Activated CD8-positive, alpha-beta T cell treated with anti-CD3 and anti-CD28 coated beads for 36 hours (primary cell): ENCODE results near the gene SPTLC1. TPM values are rescaled to one million over a fixed set of nuclear protein-coding genes. Genes with fewer than 3 reads are reported as not detected.

Source experiments
- ATAC-seq: fragments of 200-7000 bp; cut with Tn5 transposase; one replicate; pipeline ENCODE4 v1.10.0; 2021; ENCODE audit warnings: mild to moderate bottlenecking, moderate library complexity
- CTCF ChIA-PET: fragments of 350-600 bp; sonication (Branson Sonifier 250); formaldehyde crosslinking; loops from one replicate; lab custom pipeline; 2021; ENCODE audit warnings: antibody characterized with exemption; lab: Charles Lee
- POLR2A ChIA-PET: fragments of 350-600 bp; sonication (Branson Sonifier 250); formaldehyde crosslinking; loops from one replicate; lab custom pipeline; 2021; ENCODE audit warnings: antibody characterized with exemption; lab: Charles Lee
- DNase-seq: peaks from one replicate; pipeline ENCODE4 v3.0.0-alpha.2; 2020
- H3K27ac Mint-ChIP-seq: one replicate; pipeline ENCODE4 v1.8.0; 2021; ENCODE audit warnings: mild to moderate bottlenecking, mixed read lengths
- H3K27me3 Mint-ChIP-seq: one replicate; pipeline ENCODE4 v1.8.0; 2021; ENCODE audit warnings: mixed read lengths
- H3K36me3 Mint-ChIP-seq: one replicate; pipeline ENCODE4 v1.8.0; 2021; ENCODE audit warnings: low read depth, mixed read lengths
- H3K4me1 Mint-ChIP-seq: one replicate; pipeline ENCODE4 v1.8.0; 2021; ENCODE audit warnings: low read depth, mixed read lengths
- H3K4me3 Mint-ChIP-seq: one replicate; pipeline ENCODE4 v1.8.0; 2021; ENCODE audit warnings: mild to moderate bottlenecking, moderate library complexity, mixed read lengths
- H3K9me3 Mint-ChIP-seq: one replicate; pipeline ENCODE4 v1.8.0; 2021; ENCODE audit warnings: mixed read lengths
- intact Hi-C: fragments of 100-400 bp; cut with micrococcal nuclease; formaldehyde crosslinking; loops from one replicate; pipeline ENCODE4 v1.10.0; 2022
- total RNA-seq, 2 experiments: library from RNA; stranded (reverse); gene quantifications; one replicate each; pipeline ENCODE4 v1.2.3, GENCODE V29; 2021
- TF ChIP-seq, protein P1 (sequence below): fragments of 200-600 bp; IDR thresholded peaks from one replicate; pipeline ENCODE4 v1.8.0; 2022; ENCODE audit warnings: antibody characterized with exemption, mild to moderate bottlenecking

Gene SPTLC1
- total RNA-seq, 2 experiments from 2014 or later = 39.6 to 39.8 TPM

DNA sequence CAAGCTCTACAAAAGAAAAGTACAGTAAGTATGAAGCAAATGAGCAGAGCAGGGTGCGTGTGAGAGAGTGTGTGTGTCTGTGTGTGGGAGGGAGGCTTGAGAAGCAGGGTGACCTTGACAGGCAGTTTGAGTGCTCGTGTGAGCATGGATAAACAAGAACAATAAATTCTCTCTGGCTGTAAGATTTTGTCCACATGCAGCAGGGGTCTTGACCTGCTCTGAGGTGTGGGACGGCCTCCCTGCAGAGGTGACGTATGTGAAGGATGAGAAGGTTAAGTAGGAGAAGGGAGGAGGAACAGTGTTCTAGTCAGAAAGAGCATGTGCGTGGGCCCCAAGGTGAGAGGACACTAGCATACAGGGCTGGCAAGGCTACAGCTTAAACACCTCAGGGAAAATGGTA is 49.0 kb downstream of the SPTLC1 start:
- Mint-ChIP-seq H3K4me1 (peaks cover 3% of the 10 kb centered on the region), H3K9me3 (peaks cover 22% of the 10 kb centered on the region), H3K4me3 (no peak overlapping the region), H3K27me3 (no peaks in the 10 kb centered on the region), H3K27ac (no peak overlapping the region), H3K36me3 (peaks cover 64% of the 10 kb centered on the region)
- POLR2A ChIA-PET = no interaction called here
- DNase-seq (no peak), ATAC-seq (no peak)
- CTCF ChIA-PET = no interaction called here
- TF ChIP-seq, protein P1, sequence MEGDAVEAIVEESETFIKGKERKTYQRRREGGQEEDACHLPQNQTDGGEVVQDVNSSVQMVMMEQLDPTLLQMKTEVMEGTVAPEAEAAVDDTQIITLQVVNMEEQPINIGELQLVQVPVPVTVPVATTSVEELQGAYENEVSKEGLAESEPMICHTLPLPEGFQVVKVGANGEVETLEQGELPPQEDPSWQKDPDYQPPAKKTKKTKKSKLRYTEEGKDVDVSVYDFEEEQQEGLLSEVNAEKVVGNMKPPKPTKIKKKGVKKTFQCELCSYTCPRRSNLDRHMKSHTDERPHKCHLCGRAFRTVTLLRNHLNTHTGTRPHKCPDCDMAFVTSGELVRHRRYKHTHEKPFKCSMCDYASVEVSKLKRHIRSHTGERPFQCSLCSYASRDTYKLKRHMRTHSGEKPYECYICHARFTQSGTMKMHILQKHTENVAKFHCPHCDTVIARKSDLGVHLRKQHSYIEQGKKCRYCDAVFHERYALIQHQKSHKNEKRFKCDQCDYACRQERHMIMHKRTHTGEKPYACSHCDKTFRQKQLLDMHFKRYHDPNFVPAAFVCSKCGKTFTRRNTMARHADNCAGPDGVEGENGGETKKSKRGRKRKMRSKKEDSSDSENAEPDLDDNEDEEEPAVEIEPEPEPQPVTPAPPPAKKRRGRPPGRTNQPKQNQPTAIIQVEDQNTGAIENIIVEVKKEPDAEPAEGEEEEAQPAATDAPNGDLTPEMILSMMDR = no peak
- intact Hi-C loops = no loop called here

DNA sequence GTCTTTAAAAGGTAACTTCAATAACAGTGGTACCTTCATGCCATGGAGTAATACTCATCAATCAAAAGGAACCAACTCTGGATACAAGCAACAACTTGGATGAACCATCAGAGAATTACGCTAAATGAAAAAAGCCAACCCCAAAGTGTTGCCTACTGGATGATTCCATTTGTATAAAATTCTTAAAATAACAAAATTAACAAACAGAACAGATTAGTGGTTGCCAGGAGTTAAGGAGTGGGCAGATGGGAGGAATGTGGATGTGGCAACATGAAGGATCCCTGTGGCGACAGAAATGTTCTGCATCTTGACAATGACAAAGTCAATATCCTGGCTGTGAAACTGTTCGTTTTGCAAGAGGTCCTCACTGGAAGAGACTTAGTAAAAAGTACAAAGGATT is 50.5 kb downstream of the SPTLC1 start:
- Mint-ChIP-seq H3K27me3 (no peaks in the 10 kb centered on the region), H3K27ac (no peak overlapping the region), H3K4me3 (no peak overlapping the region), H3K9me3 (peaks cover 26% of the 10 kb centered on the region), H3K4me1 (peaks cover 3% of the 10 kb centered on the region), H3K36me3 (peaks cover 73% of the 10 kb centered on the region)
- ChIA-PET POLR2A (no interaction called here), CTCF (no interaction called here)
- no peak for DNase-seq
- intact Hi-C loops = no loop called here
- ATAC-seq = no peak
- TF ChIP-seq, protein P1 = no peak

DNA sequence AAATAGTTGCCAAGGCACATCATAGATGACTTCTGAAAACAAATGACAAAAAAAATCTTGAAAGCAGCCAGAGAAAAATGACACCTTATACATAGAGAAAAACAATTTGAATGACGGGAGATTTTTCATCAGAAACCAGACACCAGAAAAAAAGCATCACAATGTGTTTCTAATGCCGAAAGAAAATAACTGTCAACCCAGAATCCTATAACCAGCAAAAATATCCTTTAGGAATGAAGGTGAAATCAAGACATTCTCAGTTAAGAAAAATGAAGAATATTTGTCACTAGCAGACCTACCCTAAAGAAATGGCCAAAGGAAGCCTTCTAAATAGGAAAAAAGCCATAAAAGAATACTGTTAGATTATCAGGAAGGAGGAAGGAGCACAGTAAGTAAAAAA is 54.0 kb downstream of the SPTLC1 start:
- TF ChIP-seq, protein P1 = no peak
- Mint-ChIP-seq H3K36me3 (peaks cover 72% of the 10 kb centered on the region), H3K4me3 (no peak overlapping the region), H3K9me3 (peaks cover 26% of the 10 kb centered on the region), H3K4me1 (peaks cover 9% of the 10 kb centered on the region), H3K27me3 (no peaks in the 10 kb centered on the region), H3K27ac (no peak overlapping the region)
- ChIA-PET POLR2A (no interaction called here), CTCF (no interaction called here)
- DNase-seq = no peak
- no peak for ATAC-seq
- intact Hi-C loops = no loop called here

DNA sequence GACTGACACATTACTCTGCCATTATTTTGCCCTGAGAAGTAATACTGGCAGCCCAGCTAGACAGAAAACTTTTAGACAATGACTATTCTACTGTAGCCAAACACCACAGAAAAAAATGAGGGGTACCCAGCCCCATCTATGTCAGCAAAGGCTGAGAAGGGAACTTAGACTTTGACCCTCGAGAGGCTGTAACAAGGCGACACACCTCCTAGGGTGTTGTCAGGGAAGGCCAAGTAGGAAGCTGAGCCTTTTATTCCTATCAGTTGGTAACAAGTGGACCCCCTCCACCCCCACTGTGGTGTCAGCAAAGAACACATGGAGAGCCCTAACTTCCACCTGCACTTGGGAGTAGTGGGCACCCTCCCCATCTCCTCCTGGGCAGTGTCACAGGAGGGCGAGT is 55.6 kb downstream of the SPTLC1 start:
- TF ChIP-seq, protein P1 = no peak
- H3K4me3 Mint-ChIP-seq = no peak overlapping the region
- intact Hi-C loops = no loop called here
- peaks cover 68% of the 10 kb centered on the region for H3K36me3 Mint-ChIP-seq
- no peak for DNase-seq
- no peaks in the 10 kb centered on the region for H3K27me3 Mint-ChIP-seq
- ATAC-seq = no peak
- POLR2A ChIA-PET = interaction anchor here (1.0 kb wide), 1 partner anchor 9 kb away, joined by 3 read pairs; no protein-coding TSS in a partner anchor
- peaks cover 26% of the 10 kb centered on the region for H3K9me3 Mint-ChIP-seq
- CTCF ChIA-PET = no interaction called here
- H3K4me1 Mint-ChIP-seq = peaks cover 9% of the 10 kb centered on the region
- H3K27ac Mint-ChIP-seq = no peak overlapping the region

DNA sequence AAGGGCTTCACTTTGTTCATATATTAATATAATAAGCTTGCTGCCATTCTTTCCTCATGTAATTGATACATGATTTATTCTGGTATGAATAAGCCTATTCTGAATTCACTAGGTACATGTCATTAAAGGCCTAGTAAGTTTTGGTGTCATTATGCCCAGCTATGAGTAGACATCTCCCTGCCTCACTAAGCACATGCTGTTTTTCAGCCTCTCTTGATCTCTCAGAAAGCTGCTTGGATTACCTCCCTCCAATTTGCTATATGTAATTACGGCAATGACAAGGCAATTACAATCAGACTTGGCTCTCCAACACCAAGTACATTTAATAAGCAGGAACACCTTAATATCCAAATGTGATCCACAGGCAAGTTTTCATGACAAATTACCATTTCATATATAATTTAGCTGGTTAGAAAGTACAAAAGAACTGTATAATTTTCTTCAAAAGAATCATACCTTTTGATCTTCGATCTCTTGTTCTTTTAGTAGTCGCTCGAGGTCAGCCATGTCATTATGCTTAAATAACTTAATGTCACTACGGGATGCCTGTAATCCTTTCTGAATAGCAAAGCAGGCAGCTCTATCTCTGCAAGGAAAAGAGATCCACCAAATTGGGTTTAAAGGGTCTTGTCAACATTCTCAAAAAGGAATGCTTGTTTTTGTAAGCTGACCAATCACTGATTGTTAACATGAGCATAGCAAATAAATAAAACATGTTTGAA is 56.3 kb downstream of the SPTLC1 start:
- H3K9me3 Mint-ChIP-seq = peaks cover 26% of the 10 kb centered on the region
- ATAC-seq (no peak), DNase-seq (no peak)
- H3K27ac Mint-ChIP-seq = no peak overlapping the region
- H3K4me3 Mint-ChIP-seq = no peak overlapping the region
- H3K27me3 Mint-ChIP-seq = no peaks in the 10 kb centered on the region
- ChIA-PET CTCF (interaction anchor here (1.0 kb wide), 1 partner anchor 58 kb away, joined by 3 read pairs; no protein-coding TSS in a partner anchor), POLR2A (no interaction called here)
- TF ChIP-seq, protein P1 = no peak
- H3K36me3 Mint-ChIP-seq = peaks cover 66% of the 10 kb centered on the region
- intact Hi-C loops = no loop called here
- H3K4me1 Mint-ChIP-seq = peaks cover 9% of the 10 kb centered on the region
